Activated CD8-positive, alpha-beta memory T cell treated with anti-CD3 and anti-CD28 coated beads for 36 hours (primary cell): ENCODE data around the gene ACSL6. TPM values are rescaled to one million over a fixed set of nuclear protein-coding genes. Genes with fewer than 3 reads are reported as not detected.

ENCODE experiments used
- CTCF ChIA-PET: fragments of 350-600 bp; sonication (Branson Sonifier 250); formaldehyde crosslinking; loops from one replicate; lab custom pipeline; 2021; ENCODE audit warnings: antibody characterized with exemption; lab: Charles Lee
- POLR2A ChIA-PET: fragments of 350-600 bp; sonication (Branson Sonifier 250); formaldehyde crosslinking; loops from one replicate; lab custom pipeline; 2021; ENCODE audit warnings: antibody characterized with exemption; lab: Charles Lee
- total RNA-seq, 2 experiments: library from RNA; stranded (reverse); gene quantifications; one replicate each; pipeline ENCODE4 v1.2.3, GENCODE V29; 2021

The ACSL6 gene, protein sequence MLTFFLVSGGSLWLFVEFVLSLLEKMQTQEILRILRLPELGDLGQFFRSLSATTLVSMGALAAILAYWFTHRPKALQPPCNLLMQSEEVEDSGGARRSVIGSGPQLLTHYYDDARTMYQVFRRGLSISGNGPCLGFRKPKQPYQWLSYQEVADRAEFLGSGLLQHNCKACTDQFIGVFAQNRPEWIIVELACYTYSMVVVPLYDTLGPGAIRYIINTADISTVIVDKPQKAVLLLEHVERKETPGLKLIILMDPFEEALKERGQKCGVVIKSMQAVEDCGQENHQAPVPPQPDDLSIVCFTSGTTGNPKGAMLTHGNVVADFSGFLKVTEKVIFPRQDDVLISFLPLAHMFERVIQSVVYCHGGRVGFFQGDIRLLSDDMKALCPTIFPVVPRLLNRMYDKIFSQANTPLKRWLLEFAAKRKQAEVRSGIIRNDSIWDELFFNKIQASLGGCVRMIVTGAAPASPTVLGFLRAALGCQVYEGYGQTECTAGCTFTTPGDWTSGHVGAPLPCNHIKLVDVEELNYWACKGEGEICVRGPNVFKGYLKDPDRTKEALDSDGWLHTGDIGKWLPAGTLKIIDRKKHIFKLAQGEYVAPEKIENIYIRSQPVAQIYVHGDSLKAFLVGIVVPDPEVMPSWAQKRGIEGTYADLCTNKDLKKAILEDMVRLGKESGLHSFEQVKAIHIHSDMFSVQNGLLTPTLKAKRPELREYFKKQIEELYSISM
- 10 to 100 TPM; 20.9 to 23.4 TPM for total RNA-seq

DNA sequence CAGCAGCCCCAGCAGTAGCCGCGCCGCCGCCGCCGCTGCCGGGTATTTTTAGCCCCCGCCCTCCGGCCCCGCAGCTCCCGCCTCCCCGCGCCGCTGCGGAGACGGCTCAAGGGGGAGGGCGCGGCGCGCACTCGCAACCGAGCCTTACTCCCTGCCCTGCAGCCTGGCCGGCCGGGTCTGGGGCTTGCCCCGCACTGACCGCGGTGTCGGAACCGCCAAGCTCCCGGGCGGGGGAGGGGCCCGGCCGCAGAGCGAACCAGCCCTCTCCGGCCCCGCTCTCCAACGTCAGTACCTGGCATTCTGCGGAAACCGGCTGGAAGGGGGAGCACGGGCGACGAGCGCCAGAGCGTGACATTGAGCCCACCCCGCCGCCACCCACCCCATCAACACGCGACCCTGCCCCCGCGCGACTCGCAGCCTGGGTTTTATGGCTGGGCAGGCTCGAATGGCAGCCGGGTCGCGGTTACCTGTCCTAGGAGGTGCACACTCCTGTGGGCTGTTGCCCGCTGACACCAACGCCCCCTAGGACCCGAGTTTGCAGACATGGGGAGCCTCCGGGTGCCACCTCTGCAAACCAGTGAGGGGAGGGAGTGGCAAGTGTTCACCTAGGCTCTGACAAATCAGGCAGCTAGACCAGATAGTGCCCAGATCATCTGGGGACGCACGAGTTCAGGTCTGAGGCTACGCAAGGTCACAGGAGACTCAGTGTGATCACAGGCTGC, at the start of gene ACSL6:
ACSL6 (minus strand) TSS at position 37 of the 722 bp plus-strand sequence. CDS start 105 bp downstream, outside the sequence.
- ChIA-PET POLR2A (no interaction called here), CTCF (no interaction called here)

DNA sequence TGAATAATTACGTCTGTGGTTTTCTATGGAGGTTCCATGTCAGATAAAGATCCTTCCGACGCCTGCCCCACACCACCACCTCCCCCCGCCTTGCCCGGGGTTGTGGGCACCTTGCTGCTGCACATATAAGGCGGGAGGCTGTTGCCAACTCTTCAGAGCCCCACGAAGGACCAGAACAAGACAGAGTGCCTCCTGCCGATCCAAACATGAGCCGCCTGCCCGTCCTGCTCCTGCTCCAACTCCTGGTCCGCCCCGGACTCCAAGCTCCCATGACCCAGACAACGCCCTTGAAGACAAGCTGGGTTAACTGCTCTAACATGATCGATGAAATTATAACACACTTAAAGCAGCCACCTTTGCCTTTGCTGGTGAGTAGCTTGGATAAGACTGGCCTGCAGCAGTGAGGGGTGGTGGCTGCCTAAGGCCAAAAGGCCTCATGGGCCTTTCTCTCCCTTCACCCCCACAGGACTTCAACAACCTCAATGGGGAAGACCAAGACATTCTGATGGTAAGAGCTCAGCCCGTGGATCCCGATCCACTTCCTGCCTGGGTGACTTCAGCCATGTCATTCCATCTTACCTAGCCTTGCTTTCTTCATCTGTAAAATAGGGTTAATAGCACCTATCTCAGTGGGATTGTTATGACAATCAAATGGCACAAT, 49.2 kb upstream of the ACSL6 start, which contains the start of gene IL3:
IL3 (plus strand) TSS at position 155 of the 661 bp plus-strand sequence; CDS start at position 207, 52 bp downstream.
- ChIA-PET POLR2A (no interaction called here), CTCF (interaction anchor here (0.6 to 1.0 kb wide), 2 partner anchors 61 to 177 kb away, joined by 3 read pairs; no protein-coding TSS in a partner anchor)

DNA sequence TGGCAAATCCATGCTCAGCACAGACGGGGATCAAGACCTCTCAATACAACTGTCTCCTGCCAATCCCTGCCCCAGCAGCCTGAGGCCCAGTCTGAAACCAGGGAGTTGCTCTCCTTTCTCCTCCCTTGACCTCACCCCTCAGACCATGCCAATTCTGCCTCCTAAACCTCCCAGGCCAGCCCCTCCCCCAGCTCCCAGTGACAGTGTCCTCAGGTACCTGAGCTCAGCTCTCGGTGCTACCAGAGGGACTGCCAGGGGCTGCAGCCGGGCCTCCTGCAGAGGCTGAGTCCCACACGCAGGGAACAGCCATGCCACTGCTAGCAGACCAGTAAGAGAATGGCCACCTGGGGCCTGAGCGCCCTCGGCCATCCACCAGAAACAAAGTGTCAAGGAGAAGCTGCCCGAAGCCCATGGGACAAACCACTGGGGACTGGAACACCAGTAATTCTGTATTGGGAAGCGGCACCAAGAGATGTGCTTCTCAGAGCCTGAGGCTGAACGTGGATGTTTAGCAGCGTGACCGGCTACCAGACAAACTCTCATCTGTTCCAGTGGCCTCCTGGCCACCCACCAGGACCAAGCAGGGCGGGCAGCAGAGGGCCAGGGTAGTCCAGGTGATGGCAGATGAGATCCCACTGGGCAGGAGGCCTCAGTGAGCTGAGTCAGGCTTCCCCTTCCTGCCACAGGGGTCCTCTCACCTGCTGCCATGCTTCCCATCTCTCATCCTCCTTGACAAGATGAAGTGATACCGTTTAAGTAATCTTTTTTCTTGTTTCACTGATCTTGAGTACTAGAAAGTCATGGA, 48.4 kb upstream of the ACSL6 start:
- ChIA-PET CTCF (interaction anchor here (1.0 kb wide), 1 partner anchor 61 kb away, joined by 3 read pairs; no protein-coding TSS in a partner anchor), POLR2A (no interaction called here)

DNA sequence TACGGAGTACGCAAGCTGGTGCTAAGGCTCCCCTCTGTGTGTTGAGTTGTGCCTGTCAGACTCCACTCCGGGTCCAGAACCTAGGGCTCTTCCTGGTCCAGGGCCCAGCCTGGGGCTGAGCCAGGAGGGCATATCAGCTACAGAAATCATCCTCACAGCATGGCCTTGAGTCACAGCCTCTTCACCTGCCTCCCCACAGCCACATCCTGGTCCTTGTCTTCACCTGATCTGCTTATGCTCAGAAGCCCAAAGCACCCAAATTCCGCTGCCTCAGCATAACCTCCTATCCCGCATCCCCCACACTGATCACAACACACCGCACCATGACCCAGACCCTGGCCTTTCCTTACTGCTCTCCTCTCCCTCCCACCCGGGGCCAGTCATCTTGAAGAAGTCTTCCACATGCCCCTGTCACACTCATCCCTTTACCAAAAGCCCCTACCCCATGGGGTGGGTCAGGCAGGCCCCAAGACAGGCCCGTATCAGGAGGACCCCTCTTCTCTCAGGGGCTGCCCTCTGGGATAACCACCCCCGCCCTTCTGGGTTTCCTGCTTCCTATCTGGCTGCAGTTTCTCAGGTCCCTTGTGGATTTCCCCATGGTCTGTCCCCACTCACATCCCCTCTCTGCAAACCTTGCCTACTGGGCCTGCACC, 47.7 kb upstream of the ACSL6 start:
- POLR2A ChIA-PET: no interaction called here
- CTCF ChIA-PET: interaction anchor here (1.0 kb wide), 1 partner anchor 158 kb away, joined by 3 read pairs; no protein-coding TSS in a partner anchor

DNA sequence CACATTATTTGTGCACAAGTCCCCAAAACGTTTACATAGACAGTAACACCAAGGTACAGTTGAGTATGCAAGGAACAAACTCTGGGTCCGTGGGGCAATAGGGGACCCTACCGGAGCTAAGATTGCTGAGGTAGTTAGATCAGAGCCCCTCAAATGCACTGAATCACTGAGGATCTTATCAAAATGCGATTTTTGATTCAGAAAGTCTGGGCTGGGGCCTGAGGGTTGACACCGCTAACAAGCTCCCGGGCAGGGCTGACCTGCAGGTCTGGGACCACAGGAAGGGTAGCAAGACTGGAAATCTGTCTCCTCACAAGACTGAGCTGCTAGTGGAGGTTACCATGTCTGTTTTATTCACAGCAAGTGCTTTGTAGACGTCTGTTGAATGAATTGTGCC, 47.2 kb upstream of the ACSL6 start:
- POLR2A ChIA-PET: no interaction called here
- CTCF ChIA-PET: interaction anchor here (0.5 to 1.0 kb wide), 2 partner anchors 12 to 159 kb away, joined by 3 read pairs; no protein-coding TSS in a partner anchor

DNA sequence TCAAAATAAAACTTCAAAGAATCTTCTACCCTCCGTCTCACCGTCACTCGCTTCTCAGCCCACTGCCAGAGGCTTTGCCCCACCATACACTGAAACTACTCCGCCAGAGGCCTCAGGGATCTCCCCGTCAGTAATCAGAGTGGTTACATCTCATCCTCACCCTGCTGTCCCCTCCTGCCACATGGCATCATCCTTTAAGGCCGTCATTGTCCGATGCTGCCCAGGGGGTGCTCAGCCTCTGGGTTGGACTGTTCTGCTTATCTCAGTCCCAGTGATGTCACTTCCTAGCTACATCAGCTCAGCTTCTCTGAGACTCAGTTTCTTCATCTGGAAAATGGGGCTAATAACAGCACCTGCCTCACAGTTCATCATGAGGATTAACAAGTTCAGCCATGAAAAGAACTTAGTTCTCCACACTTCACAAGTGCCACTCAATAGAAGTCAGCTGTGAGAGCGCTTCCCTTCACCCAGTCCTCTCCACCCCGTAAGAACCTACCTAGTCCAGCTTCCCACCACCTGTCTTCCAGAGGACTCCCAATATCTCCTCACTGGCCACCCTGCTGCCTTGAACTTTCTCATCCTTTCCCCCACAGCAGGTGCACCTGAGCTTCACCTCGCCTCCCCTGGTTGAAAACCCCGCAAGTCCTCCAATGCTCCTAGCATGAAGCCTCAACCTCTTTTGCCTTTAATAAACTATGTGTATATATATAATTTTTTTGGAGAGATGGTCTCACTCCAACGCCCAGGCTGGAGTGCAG, 46.2 kb upstream of the ACSL6 start:
- ChIA-PET POLR2A (no interaction called here), CTCF (interaction anchor here (1.0 kb wide), 2 partner anchors 50 to 160 kb away, joined by 3 read pairs; no protein-coding TSS in a partner anchor)

DNA sequence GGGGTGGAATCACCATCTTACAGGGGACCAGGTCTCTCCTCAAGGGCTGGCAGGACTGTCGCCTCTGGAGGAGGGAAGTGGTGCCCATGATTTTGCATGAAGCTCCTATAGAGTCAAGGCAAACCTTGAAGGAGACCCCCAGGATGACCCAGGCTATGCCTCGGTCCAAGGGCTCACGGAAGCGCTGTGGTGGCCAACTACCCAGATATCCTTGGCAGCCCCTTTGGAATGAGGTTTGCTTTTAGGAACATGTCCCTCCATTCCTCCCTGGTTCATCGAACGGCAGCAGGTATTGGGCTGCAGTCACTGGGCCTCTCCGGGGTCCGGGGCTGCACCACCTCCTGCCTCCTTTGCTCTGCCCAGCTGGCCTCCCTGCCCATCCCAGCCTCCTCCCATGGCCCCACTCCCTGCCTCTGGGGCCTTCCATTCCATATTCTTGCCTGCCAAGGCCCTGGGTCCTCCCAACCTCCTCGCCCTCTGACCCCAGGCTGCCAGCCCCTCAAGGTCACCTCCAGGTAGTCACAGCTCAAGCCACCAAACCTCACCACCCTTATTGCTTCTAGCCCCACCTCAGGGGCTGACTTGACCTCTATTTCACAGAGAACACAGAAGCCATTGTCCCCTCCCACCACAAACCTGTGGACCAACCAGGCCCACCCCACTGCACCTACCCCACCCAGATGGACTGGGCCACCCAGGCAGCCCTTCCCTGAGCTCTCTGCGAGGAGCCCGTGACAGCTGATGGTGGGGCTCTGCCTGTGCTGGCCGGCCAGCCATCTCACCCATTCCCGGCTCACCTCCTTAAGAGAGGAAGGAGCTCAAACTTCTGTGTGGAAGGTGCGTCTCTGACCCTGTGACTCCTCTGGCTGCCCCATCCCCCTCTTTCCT, 45.4 kb upstream of the ACSL6 start:
- ChIA-PET CTCF (interaction anchor here (1.0 to 1.4 kb wide), 3 partner anchors 16 to 50 kb away, joined by 3 read pairs; partner anchors contain the start of gene CSF2), POLR2A (no interaction called here)

DNA sequence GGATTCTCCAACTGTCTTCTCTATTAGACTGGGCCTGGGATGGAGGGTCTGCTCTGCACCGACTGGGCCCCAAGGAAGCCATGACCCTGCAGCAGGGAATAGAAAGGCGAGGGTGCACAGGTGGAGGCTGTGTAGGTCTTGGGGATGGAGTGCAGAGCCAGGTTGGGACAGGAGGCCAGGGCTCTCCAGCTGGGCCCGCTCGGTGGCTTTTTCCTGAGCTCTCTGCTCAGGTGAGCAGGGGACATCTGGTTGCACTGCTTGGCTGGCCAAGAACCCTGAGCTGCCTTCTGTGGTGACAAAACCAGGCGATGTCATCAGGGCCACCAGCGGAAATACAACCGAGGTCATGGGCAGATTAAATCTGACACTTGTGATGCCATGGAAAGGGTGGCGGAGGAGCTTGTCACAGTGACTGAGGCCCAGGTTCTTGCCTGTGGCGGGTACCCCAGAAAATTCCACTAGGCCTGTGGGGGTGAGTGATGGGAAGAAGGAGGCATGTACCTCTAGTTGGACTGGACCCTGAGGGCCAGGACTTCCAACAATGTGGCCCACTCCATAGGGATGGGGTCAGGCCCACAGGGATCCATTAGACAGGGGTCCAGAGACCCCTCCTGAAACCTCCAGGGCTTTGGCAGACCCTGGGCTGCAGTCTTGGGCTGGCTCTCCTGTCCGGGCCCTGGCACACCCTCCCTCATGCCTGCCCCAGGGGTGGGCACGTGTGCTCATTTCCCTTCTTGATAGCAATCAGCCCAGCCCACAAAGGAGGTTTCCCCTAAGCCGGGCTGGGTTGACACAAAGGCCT, 44.6 kb upstream of the ACSL6 start:
- ChIA-PET CTCF (interaction anchor here (0.5 to 1.4 kb wide), 4 partner anchors 9 to 391 kb away, joined by 3 to 4 read pairs (median 3); partner anchors contain the start of gene CSF2), POLR2A (no interaction called here)

DNA sequence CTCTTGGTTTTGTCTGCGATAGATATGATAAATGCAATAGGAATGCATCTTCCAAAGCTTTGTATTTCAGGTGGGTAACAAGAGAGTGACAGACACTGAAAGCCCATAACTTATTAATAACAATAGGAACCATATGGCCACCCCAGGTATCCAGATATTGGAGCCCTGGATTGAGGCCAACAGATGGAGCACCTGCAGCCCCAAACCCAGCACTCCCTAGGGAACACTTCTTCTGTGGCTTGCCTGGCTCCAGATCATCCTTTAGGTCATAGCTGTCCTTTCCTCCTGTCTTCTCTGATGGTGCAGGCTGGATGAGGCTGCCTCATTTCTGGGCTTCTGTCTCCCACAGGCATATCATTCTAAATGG, 44.0 kb upstream of the ACSL6 start:
- ChIA-PET POLR2A (no interaction called here), CTCF (interaction anchor here (0.5 to 1.4 kb wide), 5 partner anchors 8 to 390 kb away, joined by 3 to 4 read pairs (median 3); partner anchors contain the start of gene CSF2)

DNA sequence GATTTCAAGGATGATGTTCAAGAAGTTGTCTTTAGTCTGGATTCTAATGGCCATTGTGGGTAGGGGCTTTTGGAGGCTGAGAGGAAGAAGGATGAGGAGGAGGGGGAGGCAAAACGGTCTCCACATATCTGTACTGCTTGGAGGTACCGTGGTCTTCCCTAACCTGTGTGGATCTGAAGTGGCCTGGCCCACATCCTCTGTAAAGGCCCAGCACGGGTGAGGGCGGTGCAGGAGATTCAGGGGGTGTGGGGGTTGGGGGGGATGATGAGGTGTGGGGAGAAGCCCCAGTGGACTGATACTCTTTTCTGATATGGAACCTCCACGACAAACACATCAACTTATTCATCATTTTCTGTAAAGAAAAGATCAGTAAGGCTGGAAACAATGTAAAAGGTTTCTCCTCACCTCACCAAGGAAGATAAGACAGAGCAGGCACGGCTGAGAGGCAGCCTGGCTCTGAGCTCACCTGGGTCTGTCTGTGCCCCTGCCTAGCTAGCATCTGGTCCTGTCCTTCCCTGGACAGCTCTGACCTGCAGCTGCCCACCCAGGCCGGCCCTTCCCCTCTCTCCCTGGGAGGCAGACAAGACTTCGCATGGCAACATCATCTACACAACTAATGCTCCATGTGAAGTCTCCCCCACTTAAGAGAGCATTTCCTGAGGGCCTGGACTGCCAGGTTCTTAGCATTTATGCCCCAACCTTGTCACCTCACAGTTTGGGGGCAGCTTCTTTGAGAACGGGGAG, 43.4 kb upstream of the ACSL6 start:
- ChIA-PET POLR2A (no interaction called here), CTCF (interaction anchor here (1.1 to 1.3 kb wide), 2 partner anchors 8 to 218 kb away, joined by 3 read pairs; no protein-coding TSS in a partner anchor)

DNA sequence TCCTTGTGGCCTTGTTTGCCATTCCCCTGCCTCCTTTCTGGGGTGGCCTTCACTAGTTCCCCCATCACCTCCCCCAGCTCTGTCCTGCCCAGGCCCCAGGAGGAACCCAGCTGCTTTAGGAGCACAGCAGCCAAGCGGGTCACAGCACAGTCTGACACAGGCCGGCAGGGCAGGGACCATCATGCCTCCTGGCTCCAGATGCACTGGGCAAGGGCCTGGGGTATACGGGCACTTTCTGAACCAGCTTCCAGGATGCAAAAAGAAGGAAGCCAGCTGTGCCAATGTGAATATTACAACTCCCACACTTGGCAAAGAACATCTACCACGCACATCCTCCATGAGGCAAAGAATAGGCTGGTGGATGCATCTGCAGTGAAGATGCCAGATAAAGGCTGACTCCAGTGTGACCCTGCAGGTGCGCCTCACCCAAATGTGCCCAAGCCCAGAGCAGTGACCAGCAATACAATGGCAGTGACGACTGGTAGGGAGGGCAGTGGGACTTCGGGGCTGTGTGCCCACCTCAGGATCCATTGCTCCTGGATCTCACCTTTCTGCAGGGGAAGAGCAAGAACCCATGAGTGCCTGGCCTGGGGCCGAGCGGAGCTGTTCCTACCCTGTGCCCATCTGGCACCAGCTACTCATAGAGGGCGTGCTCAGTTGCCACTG, 42.7 kb upstream of the ACSL6 start:
- POLR2A ChIA-PET: no interaction called here
- CTCF ChIA-PET: interaction anchor here (1.1 to 1.3 kb wide), 2 partner anchors 9 to 219 kb away, joined by 3 read pairs; no protein-coding TSS in a partner anchor

DNA sequence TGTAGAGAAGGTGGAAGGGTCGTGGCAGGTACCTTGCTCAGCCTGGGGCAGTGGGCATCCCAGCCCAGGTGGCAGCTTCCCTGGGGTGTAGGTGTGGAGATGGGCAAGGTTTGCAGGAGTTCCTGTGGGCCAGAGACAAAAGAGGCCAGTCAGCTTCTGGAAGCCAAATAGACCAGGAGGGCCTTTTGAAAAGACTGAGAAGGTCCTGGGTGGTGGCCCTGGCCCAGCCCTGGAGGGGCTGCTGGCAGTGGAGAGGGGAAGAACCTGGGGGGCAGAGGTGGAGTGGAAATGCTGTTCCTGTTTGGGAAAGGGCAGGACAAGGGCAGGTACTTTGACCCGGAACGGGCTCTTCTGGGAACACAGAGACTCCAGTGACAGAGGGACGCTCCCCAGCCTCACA, 42.0 kb upstream of the ACSL6 start:
- POLR2A ChIA-PET: no interaction called here
- CTCF ChIA-PET: interaction anchor here (0.8 kb wide), 2 partner anchors 9 to 30 kb away, joined by 3 to 4 read pairs; no protein-coding TSS in a partner anchor

DNA sequence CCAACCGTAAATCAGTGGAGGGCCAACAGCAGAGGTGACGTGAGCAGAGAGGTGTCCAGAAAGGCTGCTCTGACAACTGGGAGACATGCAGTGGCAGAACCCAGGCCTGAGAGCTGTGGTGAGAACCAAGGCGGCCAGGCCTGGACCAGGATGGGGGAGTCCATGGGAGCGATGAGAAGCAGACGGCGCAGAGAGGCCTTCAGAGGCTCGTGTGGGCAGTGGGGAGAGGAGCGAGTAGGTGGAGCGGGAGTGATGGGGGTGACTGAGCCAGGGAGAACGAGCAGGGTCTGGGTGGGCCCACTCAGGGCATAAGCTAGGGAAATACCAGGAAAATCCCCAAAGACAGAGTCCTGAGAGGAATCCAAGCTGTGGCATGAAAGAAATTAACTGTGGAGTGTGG, 41.1 kb upstream of the ACSL6 start:
- ChIA-PET POLR2A (no interaction called here), CTCF (interaction anchor here (0.8 kb wide), 2 partner anchors 10 to 31 kb away, joined by 3 to 4 read pairs; no protein-coding TSS in a partner anchor)
